Measurements from ENCODE around the gene FTO.

The FTO gene

GRCh38 chr16:53743149-53743566, 39.2 kb downstream of the FTO start:
- no peak overlapping the region for H3K4me3 ChIP-seq (ENCODE audit: low read depth, low read length)
- TF ChIP-seq, protein P1, sequence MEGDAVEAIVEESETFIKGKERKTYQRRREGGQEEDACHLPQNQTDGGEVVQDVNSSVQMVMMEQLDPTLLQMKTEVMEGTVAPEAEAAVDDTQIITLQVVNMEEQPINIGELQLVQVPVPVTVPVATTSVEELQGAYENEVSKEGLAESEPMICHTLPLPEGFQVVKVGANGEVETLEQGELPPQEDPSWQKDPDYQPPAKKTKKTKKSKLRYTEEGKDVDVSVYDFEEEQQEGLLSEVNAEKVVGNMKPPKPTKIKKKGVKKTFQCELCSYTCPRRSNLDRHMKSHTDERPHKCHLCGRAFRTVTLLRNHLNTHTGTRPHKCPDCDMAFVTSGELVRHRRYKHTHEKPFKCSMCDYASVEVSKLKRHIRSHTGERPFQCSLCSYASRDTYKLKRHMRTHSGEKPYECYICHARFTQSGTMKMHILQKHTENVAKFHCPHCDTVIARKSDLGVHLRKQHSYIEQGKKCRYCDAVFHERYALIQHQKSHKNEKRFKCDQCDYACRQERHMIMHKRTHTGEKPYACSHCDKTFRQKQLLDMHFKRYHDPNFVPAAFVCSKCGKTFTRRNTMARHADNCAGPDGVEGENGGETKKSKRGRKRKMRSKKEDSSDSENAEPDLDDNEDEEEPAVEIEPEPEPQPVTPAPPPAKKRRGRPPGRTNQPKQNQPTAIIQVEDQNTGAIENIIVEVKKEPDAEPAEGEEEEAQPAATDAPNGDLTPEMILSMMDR (IDR thresholded peaks at IDR 0.05; ENCODE audit: insufficient read depth, low read depth, low read length, missing control alignments), result peak; percentile 56
- peak; percentile 28 for DNase-seq (ENCODE audit: low read depth)

GRCh38 chr16:53744449-53744848, 40.5 kb downstream of the FTO start:
- TF ChIP-seq, protein P1 (IDR thresholded peaks at IDR 0.05; ENCODE audit: insufficient read depth, low read depth, low read length, missing control alignments), result no peak
- DNase-seq (ENCODE audit: low read depth), result peak; percentile 9
- H3K4me3 ChIP-seq (ENCODE audit: low read depth, low read length), result no peak overlapping the region

- no peak overlapping the region for H3K4me3 ChIP-seq (ENCODE audit: low read depth, low read length)
- TF ChIP-seq, protein P1 (IDR thresholded peaks at IDR 0.05; ENCODE audit: insufficient read depth, low read depth, low read length, missing control alignments), result no peak
- DNase-seq (ENCODE audit: low read depth), result no peak
These were observed 41.1 kb downstream of the FTO start for GRCh38 chr16:53745086-53745485.

GRCh38 chr16:53745753-53746266, 41.9 kb downstream of the FTO start:
- TF ChIP-seq, protein P1 (IDR thresholded peaks at IDR 0.05; ENCODE audit: insufficient read depth, low read depth, low read length, missing control alignments), result no peak
- no peak overlapping the region for H3K4me3 ChIP-seq (ENCODE audit: low read depth, low read length)
- DNase-seq (ENCODE audit: low read depth), result no peak

GRCh38 chr16:53752560-53752959, 48.6 kb downstream of the FTO start:
- no peak overlapping the region for H3K4me3 ChIP-seq (ENCODE audit: low read depth, low read length)
- TF ChIP-seq, protein P1 (IDR thresholded peaks at IDR 0.05; ENCODE audit: insufficient read depth, low read depth, low read length, missing control alignments), result no peak
- DNase-seq (ENCODE audit: low read depth), result no peak

DNA sequence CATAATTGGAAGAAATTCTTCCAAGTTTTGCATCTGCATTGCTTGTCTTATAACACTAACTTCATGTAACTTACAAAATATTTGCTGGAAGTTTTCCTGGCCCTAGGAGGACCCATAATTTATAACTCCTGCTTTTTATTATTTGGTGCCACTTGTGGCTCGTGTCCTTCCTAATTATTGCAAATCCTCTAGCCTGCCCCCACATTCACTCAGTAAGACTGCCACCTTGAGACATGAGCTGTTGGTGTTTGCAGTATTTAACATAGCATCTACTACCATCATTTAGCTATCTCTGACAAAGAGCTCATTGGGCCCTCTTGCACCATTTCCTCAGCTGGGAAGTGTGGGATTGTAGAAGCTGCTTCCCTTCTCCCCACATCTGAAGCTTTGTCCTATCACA, 49.5 kb downstream of the FTO start:
- DNase-seq (ENCODE audit: low read depth), result no peak

More for the DNA sequence above, 49.5 kb downstream of the FTO start:
- TF ChIP-seq, protein P1 (IDR thresholded peaks at IDR 0.05; ENCODE audit: insufficient read depth, low read depth, low read length, missing control alignments), result no peak
- no peak overlapping the region for H3K4me3 ChIP-seq (ENCODE audit: low read depth, low read length)

Data from GM12865 (cell line).